HCT116 (cell line): ENCODE data around the gene NOD1. TPM values are rescaled to one million over a fixed set of nuclear protein-coding genes. Genes with fewer than 3 reads are reported as not detected.

Experiments used
- ATAC-seq: fragments of 200-7000 bp; cut with Tn5 transposase; 2 replicates; pipeline ENCODE4 v1.9.1; 2020; ENCODE audit warnings: mild to moderate bottlenecking, moderate library complexity
- BruUV-seq: library from RNA; stranded (reverse); fragments of 400-500 nt; replicated peaks from 2 replicates; lab custom pipeline; 2021; lab: Mats Ljungman, UMichigan
- CTCF ChIA-PET: fragments of 300-600 bp; sonication (Branson Sonifier 250); formaldehyde crosslinking; loops from one replicate; lab custom pipeline; 2021; ENCODE audit warnings: antibody characterized with exemption; lab: Charles Lee
- POLR2A ChIA-PET: fragments of 300-600, 350-600 bp; sonication (Branson Sonifier 250); formaldehyde crosslinking; loops from one replicate; lab custom pipeline; 2021; ENCODE audit warnings: antibody characterized with exemption; lab: Charles Lee
- RAD21 ChIA-PET, 2 experiments: fragments of 300-600 bp; sonication (Branson Sonifier 250); formaldehyde crosslinking; loops; one replicate each; lab custom pipeline; 2023; ENCODE audit warnings: low total read pairs in 2 of 2; ENCODE audit not compliant: uncharacterized antibody in 2 of 2, unreplicated experiment in 2 of 2, low non-redundant PET in 1 of 2; lab: Charles Lee
- DNase-seq: peaks from one replicate; pipeline ENCODE4 v3.0.0-alpha.2; 2010; ENCODE audit warnings: low read depth, low spot score
- H2AFZ ChIP-seq: fragments of 200-600 bp; shearing (Covaris generic), sonication (generic); 2 replicates; pipeline ENCODE4 v1.6.1; 2017; ENCODE audit warnings: low read depth, mixed run types, mixed read lengths, antibody characterized with exemption, low read length; ENCODE audit not compliant: poor library complexity, severe bottlenecking
- H3K27ac ChIP-seq: 2 replicates; pipeline ENCODE4 v1.5.1; 2012; ENCODE audit warnings: low read depth, low read length
- H3K27me3 ChIP-seq: fragments of 200-600 bp; sonication (generic); 2 replicates; pipeline ENCODE4 v1.6.1; 2016; ENCODE audit warnings: mixed run types, low read length, mixed read lengths; ENCODE audit not compliant: insufficient read depth
- H3K36me3 ChIP-seq, 2 experiments: fragments of 200-500 bp in 1 of 2; fragments of 200-600 bp in 1 of 2; sonication (Bioruptor generic) in 1 of 2; sonication (generic) in 1 of 2; 2 replicates each; pipeline versions ENCODE4 v1.5.1 to v1.6.1; 2014 to 2016; ENCODE audit warnings: low read length in 2 of 2, inconsistent platforms in 1 of 2, mixed read lengths in 1 of 2, mixed run types in 1 of 2; ENCODE audit not compliant: insufficient read depth in 2 of 2, control insufficient read depth in 1 of 2
- H3K4me1 ChIP-seq, 2 experiments: fragments of 200-600 bp in 1 of 2; sonication (generic) in 1 of 2; 2 replicates each; pipeline versions ENCODE4 v1.5.1 to v1.6.1; 2012 to 2017; ENCODE audit warnings: low read length in 2 of 2, inconsistent platforms in 1 of 2, mild to moderate bottlenecking in 1 of 2, mixed read lengths in 1 of 2, mixed run types in 1 of 2, moderate library complexity in 1 of 2; ENCODE audit not compliant: insufficient read depth in 2 of 2, control insufficient read depth in 1 of 2
- H3K4me2 ChIP-seq: fragments of 200-600 bp; sonication (generic); 2 replicates; pipeline ENCODE4 v1.6.1; 2017; ENCODE audit warnings: mixed run types, low read length, mixed read lengths
- H3K4me3 ChIP-seq, 2 experiments: fragments of 200-600 bp in 1 of 2; sonication (generic) in 1 of 2; replicated peaks in 1 of 2; 2 replicates each; pipeline ENCODE4 v1.5.1; 2011 to 2016; ENCODE audit warnings: low read length in 2 of 2, control low read depth in 1 of 2, low read depth in 1 of 2, mild to moderate bottlenecking in 1 of 2, mixed read lengths in 1 of 2, mixed run types in 1 of 2
- H3K79me2 ChIP-seq: fragments of 200-600 bp; sonication (generic); 2 replicates; pipeline ENCODE4 v1.6.1; 2017; ENCODE audit warnings: mild to moderate bottlenecking, mixed run types, low read length, moderate library complexity, mixed read lengths; ENCODE audit not compliant: insufficient read depth
- H3K9ac ChIP-seq: fragments of 200-600 bp; sonication (generic); 2 replicates; pipeline ENCODE4 v1.6.1; 2016; ENCODE audit warnings: low read length, mixed read lengths
- H3K9me2 ChIP-seq: fragments of 200-600 bp; sonication (generic), shearing (Covaris generic); 2 replicates; pipeline ENCODE4 v1.6.1; 2017; ENCODE audit warnings: mixed run types, mild to moderate bottlenecking, moderate library complexity; ENCODE audit not compliant: insufficient read depth
- H3K9me3 ChIP-seq, 2 experiments: fragments of 200-500 bp in 1 of 2; fragments of 200-600 bp in 1 of 2; sonication (Bioruptor generic) in 1 of 2; sonication (generic) in 1 of 2; 2 replicates each; pipeline ENCODE4 v1.6.1; 2014 to 2017; ENCODE audit warnings: low read length in 2 of 2, mixed read lengths in 2 of 2, inconsistent platforms in 1 of 2, low read depth in 1 of 2, mild to moderate bottlenecking in 1 of 2, mixed run types in 1 of 2, moderate library complexity in 1 of 2; ENCODE audit not compliant: control insufficient read depth in 1 of 2, insufficient read depth in 1 of 2
- H4K20me1 ChIP-seq: fragments of 200-600 bp; sonication (generic), shearing (Covaris generic); 2 replicates; pipeline ENCODE4 v1.6.1; 2017; ENCODE audit warnings: mixed run types, mild to moderate bottlenecking, moderate library complexity; ENCODE audit not compliant: insufficient read depth
- ATF3 ChIP-seq: IDR thresholded peaks from 2 replicates; pipeline ENCODE4 v1.6.1; 2012
- CBX3 ChIP-seq: IDR thresholded peaks from 2 replicates; pipeline ENCODE4 v1.6.1; 2012; ENCODE audit warnings: low read depth
- CEBPB ChIP-seq: IDR thresholded peaks from 2 replicates; pipeline ENCODE4 v1.6.1; 2012; ENCODE audit warnings: low read depth
- CTCF ChIP-seq, 3 experiments: fragments of 200-600 bp in 1 of 3; sonication (generic) in 1 of 3; IDR thresholded peaks in 2 of 3; conservative IDR thresholded peaks in 1 of 3; 2 replicates each; pipeline ENCODE4 v1.5.1; 2012 to 2017; ENCODE audit warnings: low read depth in 2 of 3, low read length in 2 of 3, antibody characterized with exemption in 1 of 3, borderline replicate concordance in 1 of 3, control low read depth in 1 of 3, mild to moderate bottlenecking in 1 of 3, mixed read lengths in 1 of 3, mixed run types in 1 of 3, moderate library complexity in 1 of 3; ENCODE audit not compliant: insufficient read depth in 1 of 3
- ELF1 ChIP-seq: IDR thresholded peaks from 2 replicates; pipeline ENCODE4 v1.6.1; 2012; ENCODE audit warnings: low read depth, borderline replicate concordance
- EZH2 ChIP-seq: fragments of 200-600 bp; sonication (generic); IDR thresholded peaks from 2 replicates; pipeline ENCODE4 v1.6.1; 2017; ENCODE audit warnings: antibody characterized with exemption, mixed run types
- EZH2phosphoT487 ChIP-seq: fragments of 200-600 bp; IDR thresholded peaks from 2 replicates; pipeline ENCODE4 v1.6.1; 2018; ENCODE audit warnings: antibody characterized with exemption, borderline replicate concordance
- FOSL1 ChIP-seq: IDR thresholded peaks from 2 replicates; pipeline ENCODE4 v1.6.1; 2012; ENCODE audit warnings: low read depth
- JUND ChIP-seq: IDR thresholded peaks from 2 replicates; pipeline ENCODE4 v1.6.1; 2012
- MAX ChIP-seq: IDR thresholded peaks from 2 replicates; pipeline ENCODE4 v1.6.1; 2012
- POLR2A ChIP-seq: IDR thresholded peaks from 2 replicates; pipeline ENCODE4 v1.7.0; 2011; ENCODE audit warnings: borderline replicate concordance; ENCODE audit not compliant: insufficient read depth, insufficient read length; ENCODE audit errors: extremely low read depth
- RAD21 ChIP-seq: IDR thresholded peaks from 2 replicates; pipeline ENCODE4 v1.6.1; 2012; ENCODE audit warnings: low read depth, mild to moderate bottlenecking
- SIN3A ChIP-seq: IDR thresholded peaks from 2 replicates; pipeline ENCODE4 v1.6.1; 2012; ENCODE audit warnings: low read depth
- SP1 ChIP-seq: IDR thresholded peaks from 2 replicates; pipeline ENCODE4 v1.6.1; 2012; ENCODE audit warnings: low read depth
- SRF ChIP-seq: IDR thresholded peaks from 2 replicates; pipeline ENCODE4 v1.6.1; 2012; ENCODE audit warnings: low read depth
- TCF7L2 ChIP-seq: IDR thresholded peaks from 2 replicates; pipeline ENCODE4 v1.7.0; 2011; ENCODE audit warnings: borderline replicate concordance, inconsistent platforms; ENCODE audit not compliant: insufficient read depth, insufficient read length; ENCODE audit errors: extremely low read depth
- ZBTB33 ChIP-seq: IDR thresholded peaks from 2 replicates; pipeline ENCODE4 v1.6.1; 2011; ENCODE audit warnings: mild to moderate bottlenecking, low read length, moderate library complexity; ENCODE audit not compliant: insufficient replicate concordance; ENCODE audit errors: extremely low read depth
- intact Hi-C: fragments of 100-400 bp; cut with micrococcal nuclease; formaldehyde crosslinking; loops from 2 replicates; pipeline ENCODE4 v1.10.0; 2022
- total RNA-seq: library from RNA; stranded (reverse); gene quantifications from one replicate; pipeline ENCODE4 v1.2.1, GENCODE V29; 2021; ENCODE audit not compliant: unreplicated experiment

NOD1 gene
- total RNA-seq, 1 experiment from 2014 or later = 5.9 TPM

- Histone ChIP-seq H3K27me3 (no peaks in the 10 kb centered on the region), H3K4me2 (no peak overlapping the region), H2AFZ (no peak overlapping the region), H3K27ac (no peak overlapping the region), H3K4me3 (no peak overlapping the region), H3K36me3 (no peaks in the 10 kb centered on the region; a peak in 1 of 4 replicates), H3K9me2 (no peaks in the 10 kb centered on the region), H3K9ac (no peak overlapping the region), H3K9me3 (no peaks in the 10 kb centered on the region), H3K79me2 (no peaks in the 10 kb centered on the region), H3K4me1 (no peaks in the 10 kb centered on the region), H4K20me1 (no peaks in the 10 kb centered on the region)
- TF ChIP-seq FOSL1 (no peak), MAX (no peak), POLR2A (no peak), TCF7L2 (no peak), ELF1 (no peak), EZH2 (no peak), ZBTB33 (no peak), RAD21 (no peak), ATF3 (no peak), CEBPB (no peak), EZH2phosphoT487 (no peak), SIN3A (no peak), SRF (no peak), SP1 (no peak), CBX3 (no peak), CTCF (IDR thresholded peaks at IDR 0.05 in 2 of 3, conservative IDR thresholded peaks at IDR 0.05 in 1 of 3; ENCODE audit: borderline replicate concordance in 1 of 3, insufficient read depth in 1 of 3, low read depth in 2 of 3, low read length in 2 of 3) (no peak), JUND (no peak)
- RAD21 ChIA-PET = no interaction called here
- POLR2A ChIA-PET = no interaction called here
- no TSS peak for BruUV-seq
- CTCF ChIA-PET = no interaction called here
- DNase-seq (no peak), ATAC-seq (no peak)
- intact Hi-C loops = no loop called here
These were observed 28.2 kb downstream of the NOD1 start for GRCh38 chr7:30450240-30450982.
